ENCODE data around the gene SMIM13.

Gene SMIM13

DNA sequence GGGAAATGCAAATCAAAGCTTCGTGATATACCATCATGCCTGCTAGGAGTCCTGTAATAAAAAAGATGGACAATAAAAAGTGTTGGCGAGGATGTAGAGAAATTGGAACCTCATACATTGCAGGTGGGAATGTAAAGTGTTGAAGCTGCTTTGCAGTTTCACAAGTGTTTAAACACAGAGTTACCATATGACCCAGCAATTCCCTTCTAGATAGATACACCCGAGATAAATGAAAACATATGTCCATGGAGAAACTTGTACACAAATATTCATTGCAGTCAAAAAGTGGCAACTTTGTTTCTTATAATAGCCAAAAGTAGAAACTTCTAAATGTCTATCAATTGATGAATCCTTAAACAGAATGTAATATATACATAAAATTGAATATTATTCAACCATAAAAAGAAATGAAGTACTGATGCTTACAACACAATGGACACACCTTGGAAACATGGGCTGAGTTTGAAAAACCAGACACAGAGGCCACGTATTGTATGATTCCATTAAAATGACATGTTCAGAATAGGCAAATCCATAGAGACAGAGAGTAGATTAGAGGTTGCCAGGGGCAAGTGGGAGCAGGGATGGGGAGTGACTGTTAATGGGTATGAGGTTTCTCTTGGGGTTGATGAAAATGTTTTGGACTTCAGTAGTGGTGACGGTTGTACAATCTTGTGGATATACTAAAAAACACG lies 38.7 kb downstream of the SMIM13 start:
- no peaks in the 10 kb centered on the region for H3K27me3 ChIP-seq (replicated peaks; ENCODE audit: control insufficient read depth, insufficient read depth, low read length, poor library complexity, severe bottlenecking)
- H3K9me3 ChIP-seq (ENCODE audit: control insufficient read depth, low read length) = no peaks in the 10 kb centered on the region
- DNase-seq = no peak
- peaks cover 12% of the 10 kb centered on the region for H3K36me3 ChIP-seq (ENCODE audit: control insufficient read depth, insufficient read depth, low read length)
- H3K4me1 ChIP-seq (ENCODE audit: control insufficient read depth, insufficient read depth, low read length, poor library complexity, severe bottlenecking) = no peaks in the 10 kb centered on the region
- H3K27ac ChIP-seq (ENCODE audit: insufficient read depth, low read length, poor library complexity, severe bottlenecking) = no peak overlapping the region
- no peak overlapping the region for H3K4me3 ChIP-seq (ENCODE audit: insufficient read depth, low read depth, low read length, poor library complexity, severe bottlenecking)

DNA sequence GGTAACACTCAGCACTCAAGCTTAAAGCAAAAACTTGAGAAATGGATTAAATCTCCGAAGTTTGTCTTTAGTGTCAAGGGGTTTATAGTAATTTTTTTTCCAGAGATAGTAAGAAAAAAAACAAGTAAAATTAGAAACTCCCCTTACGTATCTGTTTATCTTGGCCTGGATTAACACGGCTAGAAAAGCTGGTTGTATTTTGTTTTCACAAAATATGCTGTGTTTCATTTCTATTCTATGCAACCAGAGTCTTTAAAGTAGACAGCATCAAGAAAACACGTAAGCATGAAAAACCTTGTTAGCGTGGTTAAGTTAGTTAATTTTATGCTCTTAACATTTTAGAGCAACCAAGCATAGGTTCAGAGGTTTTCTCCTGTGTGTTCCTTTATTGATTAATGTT lies 39.6 kb downstream of the SMIM13 start:
- no peak for DNase-seq
- H3K36me3 ChIP-seq (ENCODE audit: control insufficient read depth, insufficient read depth, low read length) = peaks cover 12% of the 10 kb centered on the region
- H3K4me1 ChIP-seq (ENCODE audit: control insufficient read depth, insufficient read depth, low read length, poor library complexity, severe bottlenecking) = no peaks in the 10 kb centered on the region
- no peaks in the 10 kb centered on the region for H3K9me3 ChIP-seq (ENCODE audit: control insufficient read depth, low read length)
- H3K27me3 ChIP-seq (replicated peaks; ENCODE audit: control insufficient read depth, insufficient read depth, low read length, poor library complexity, severe bottlenecking) = no peaks in the 10 kb centered on the region
- H3K4me3 ChIP-seq (ENCODE audit: insufficient read depth, low read depth, low read length, poor library complexity, severe bottlenecking) = no peak overlapping the region
- H3K27ac ChIP-seq (ENCODE audit: insufficient read depth, low read length, poor library complexity, severe bottlenecking) = no peak overlapping the region

DNA sequence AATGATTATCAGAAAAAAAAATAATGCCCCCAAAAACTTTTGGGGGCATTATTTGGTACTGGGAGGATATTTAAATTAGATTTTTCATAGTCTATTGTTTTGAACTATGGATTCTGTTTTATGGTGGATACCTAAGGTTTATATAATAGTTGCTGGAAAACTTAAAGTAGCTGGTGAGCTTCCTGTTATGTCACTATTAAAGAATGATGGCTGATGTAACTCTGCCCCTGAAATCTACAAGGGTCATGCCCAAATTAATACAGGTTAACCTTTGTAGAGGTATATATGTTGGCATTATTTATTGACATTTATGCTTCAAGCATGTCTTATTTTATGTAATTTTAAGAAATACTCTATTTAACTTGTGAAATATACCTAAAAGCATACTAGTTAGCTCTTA lies 43.2 kb downstream of the SMIM13 start:
- Histone ChIP-seq H3K4me1 (ENCODE audit: control insufficient read depth, insufficient read depth, low read length, poor library complexity, severe bottlenecking) (no peaks in the 10 kb centered on the region), H3K4me3 (ENCODE audit: insufficient read depth, low read depth, low read length, poor library complexity, severe bottlenecking) (no peak overlapping the region), H3K27ac (ENCODE audit: insufficient read depth, low read length, poor library complexity, severe bottlenecking) (no peak overlapping the region), H3K36me3 (ENCODE audit: control insufficient read depth, insufficient read depth, low read length) (peaks cover 12% of the 10 kb centered on the region), H3K9me3 (ENCODE audit: control insufficient read depth, low read length) (no peaks in the 10 kb centered on the region), H3K27me3 (replicated peaks; ENCODE audit: control insufficient read depth, insufficient read depth, low read length, poor library complexity, severe bottlenecking) (no peaks in the 10 kb centered on the region)
- no peak for DNase-seq

DNA sequence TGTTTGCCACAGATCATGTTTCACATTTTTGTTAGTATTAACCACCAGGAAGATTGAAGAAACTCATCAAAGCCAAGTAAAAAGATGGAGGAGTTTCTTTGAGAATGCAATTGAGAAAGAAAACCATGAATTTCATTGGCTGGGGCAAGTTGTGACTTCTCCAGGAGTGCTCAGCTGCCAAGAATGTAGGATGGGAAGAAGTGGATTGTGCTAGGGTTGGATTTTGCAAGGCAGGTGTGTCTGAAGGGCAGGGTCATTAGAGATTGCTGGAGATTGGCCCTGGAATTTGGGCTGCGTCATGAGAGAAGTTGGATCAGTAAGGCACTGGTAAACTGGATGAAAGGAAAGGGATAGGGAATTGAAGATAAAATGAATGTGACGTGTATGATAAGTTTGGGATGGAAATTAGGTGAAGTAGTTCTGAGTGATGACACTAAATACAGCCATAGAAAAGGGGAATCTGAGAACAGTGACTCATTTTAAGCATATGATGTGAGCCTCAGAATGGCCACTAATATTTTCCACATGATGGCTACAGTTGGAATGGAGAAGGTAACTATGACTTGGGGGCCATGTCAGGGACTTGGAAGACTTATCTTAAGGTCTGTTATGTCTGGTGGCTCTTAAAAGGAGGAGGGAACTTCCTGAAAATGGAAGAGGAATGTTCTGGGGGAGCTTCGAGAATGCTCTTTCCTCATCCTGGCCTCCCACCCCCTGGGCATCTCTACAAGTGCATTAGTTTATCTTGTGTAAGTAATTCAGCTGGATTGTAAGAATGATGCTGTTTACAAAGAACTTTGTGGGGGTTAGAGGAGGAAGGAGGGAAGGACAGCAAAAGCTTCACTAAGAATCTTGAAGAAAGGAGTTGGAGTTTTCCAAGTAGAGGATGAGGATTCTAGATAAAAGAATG lies 45.7 kb downstream of the SMIM13 start:
- Histone ChIP-seq H3K4me3 (ENCODE audit: insufficient read depth, low read depth, low read length, poor library complexity, severe bottlenecking) (no peak overlapping the region), H3K36me3 (ENCODE audit: control insufficient read depth, insufficient read depth, low read length) (peaks cover 11% of the 10 kb centered on the region), H3K27ac (ENCODE audit: insufficient read depth, low read length, poor library complexity, severe bottlenecking) (no peak overlapping the region), H3K4me1 (ENCODE audit: control insufficient read depth, insufficient read depth, low read length, poor library complexity, severe bottlenecking) (no peaks in the 10 kb centered on the region), H3K9me3 (ENCODE audit: control insufficient read depth, low read length) (no peaks in the 10 kb centered on the region), H3K27me3 (replicated peaks; ENCODE audit: control insufficient read depth, insufficient read depth, low read length, poor library complexity, severe bottlenecking) (no peaks in the 10 kb centered on the region)
- DNase-seq = no peak

DNA sequence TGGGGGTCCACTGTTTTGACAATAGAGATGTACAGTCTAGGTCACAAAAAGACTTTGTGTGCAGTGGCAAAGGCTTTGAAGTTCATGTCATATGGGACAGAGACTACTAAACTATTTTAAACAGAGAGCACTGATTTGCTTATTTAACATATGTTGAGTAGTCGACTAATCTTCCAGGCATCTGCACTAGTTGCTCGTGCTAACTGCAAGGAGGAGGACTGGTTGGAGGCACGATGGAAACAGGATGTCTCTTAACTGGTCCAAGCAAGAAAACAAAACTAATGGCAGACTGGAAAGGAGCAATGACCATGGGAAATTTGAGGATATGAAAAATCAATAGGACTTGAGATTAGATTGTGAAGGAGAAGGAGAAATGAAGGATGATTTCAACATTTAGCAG lies 46.4 kb downstream of the SMIM13 start:
- Histone ChIP-seq H3K4me1 (ENCODE audit: control insufficient read depth, insufficient read depth, low read length, poor library complexity, severe bottlenecking) (no peaks in the 10 kb centered on the region), H3K4me3 (ENCODE audit: insufficient read depth, low read depth, low read length, poor library complexity, severe bottlenecking) (no peak overlapping the region), H3K27ac (ENCODE audit: insufficient read depth, low read length, poor library complexity, severe bottlenecking) (no peak overlapping the region), H3K9me3 (ENCODE audit: control insufficient read depth, low read length) (no peaks in the 10 kb centered on the region), H3K27me3 (replicated peaks; ENCODE audit: control insufficient read depth, insufficient read depth, low read length, poor library complexity, severe bottlenecking) (no peaks in the 10 kb centered on the region), H3K36me3 (ENCODE audit: control insufficient read depth, insufficient read depth, low read length) (peaks cover 5% of the 10 kb centered on the region)
- no peak for DNase-seq

DNA sequence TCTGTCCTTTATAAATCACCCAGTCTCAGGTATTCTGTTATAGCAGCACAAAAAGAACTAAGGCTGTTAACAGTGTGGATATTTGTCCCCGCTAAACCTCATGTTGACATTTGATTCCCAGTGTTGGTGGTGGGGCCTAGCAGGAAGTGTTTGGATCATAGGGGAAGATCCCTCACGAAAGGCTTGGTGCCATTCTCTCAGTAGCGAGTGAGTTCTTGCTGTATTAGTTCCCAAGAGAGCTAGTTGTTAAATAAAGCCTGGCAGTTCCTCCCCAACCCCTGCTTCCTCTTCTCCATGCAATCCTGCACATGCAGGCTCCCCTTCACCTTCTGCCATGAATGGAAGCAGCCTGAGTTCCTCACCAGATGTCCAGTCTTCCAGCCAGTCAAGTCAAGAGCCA lies 47.7 kb downstream of the SMIM13 start:
- Histone ChIP-seq H3K4me3 (ENCODE audit: insufficient read depth, low read depth, low read length, poor library complexity, severe bottlenecking) (no peak overlapping the region), H3K9me3 (ENCODE audit: control insufficient read depth, low read length) (no peaks in the 10 kb centered on the region), H3K36me3 (ENCODE audit: control insufficient read depth, insufficient read depth, low read length) (no peaks in the 10 kb centered on the region), H3K27ac (ENCODE audit: insufficient read depth, low read length, poor library complexity, severe bottlenecking) (no peak overlapping the region), H3K27me3 (replicated peaks; ENCODE audit: control insufficient read depth, insufficient read depth, low read length, poor library complexity, severe bottlenecking) (no peaks in the 10 kb centered on the region), H3K4me1 (ENCODE audit: control insufficient read depth, insufficient read depth, low read length, poor library complexity, severe bottlenecking) (no peaks in the 10 kb centered on the region)
- DNase-seq = no peak

DNA sequence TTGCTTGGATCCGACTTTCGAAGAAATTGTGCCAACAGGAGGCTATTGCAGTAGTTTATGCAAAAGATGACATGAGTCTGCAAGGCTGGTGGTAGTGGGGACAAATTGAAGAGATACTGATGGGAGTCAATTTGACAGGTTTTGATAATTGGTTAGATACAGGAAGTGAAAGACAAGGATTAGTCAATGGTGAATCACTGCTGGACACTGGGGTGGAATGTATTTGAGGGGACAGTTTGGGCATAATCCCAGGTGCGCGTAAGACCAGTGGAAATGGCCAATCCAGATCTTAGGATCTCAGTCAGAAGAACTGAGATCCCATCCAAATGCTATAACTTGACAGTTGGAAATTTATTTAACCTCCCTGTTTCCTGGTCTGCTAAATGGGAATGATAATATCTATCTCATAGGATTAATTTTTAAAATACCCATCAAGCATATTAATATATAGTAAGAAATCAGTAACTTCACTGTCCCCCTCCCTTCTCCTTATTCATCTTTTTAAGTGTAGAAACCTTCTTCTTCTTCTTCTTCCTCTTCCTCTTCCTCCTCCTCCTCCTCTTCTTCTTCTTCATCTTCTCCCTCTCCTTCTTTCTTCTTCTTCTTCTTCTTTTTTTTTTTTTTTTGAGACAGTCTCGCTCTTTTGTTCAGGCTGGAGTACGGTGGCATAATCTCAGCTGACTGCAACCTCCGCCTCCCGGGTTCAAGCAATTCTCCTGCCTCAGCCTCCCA lies 48.8 kb downstream of the SMIM13 start:
- Histone ChIP-seq H3K4me3 (ENCODE audit: insufficient read depth, low read depth, low read length, poor library complexity, severe bottlenecking) (no peak overlapping the region), H3K27ac (ENCODE audit: insufficient read depth, low read length, poor library complexity, severe bottlenecking) (no peak overlapping the region), H3K9me3 (ENCODE audit: control insufficient read depth, low read length) (no peaks in the 10 kb centered on the region), H3K27me3 (replicated peaks; ENCODE audit: control insufficient read depth, insufficient read depth, low read length, poor library complexity, severe bottlenecking) (no peaks in the 10 kb centered on the region), H3K36me3 (ENCODE audit: control insufficient read depth, insufficient read depth, low read length) (no peaks in the 10 kb centered on the region), H3K4me1 (ENCODE audit: control insufficient read depth, insufficient read depth, low read length, poor library complexity, severe bottlenecking) (no peaks in the 10 kb centered on the region)
- DNase-seq = no peak

DNA sequence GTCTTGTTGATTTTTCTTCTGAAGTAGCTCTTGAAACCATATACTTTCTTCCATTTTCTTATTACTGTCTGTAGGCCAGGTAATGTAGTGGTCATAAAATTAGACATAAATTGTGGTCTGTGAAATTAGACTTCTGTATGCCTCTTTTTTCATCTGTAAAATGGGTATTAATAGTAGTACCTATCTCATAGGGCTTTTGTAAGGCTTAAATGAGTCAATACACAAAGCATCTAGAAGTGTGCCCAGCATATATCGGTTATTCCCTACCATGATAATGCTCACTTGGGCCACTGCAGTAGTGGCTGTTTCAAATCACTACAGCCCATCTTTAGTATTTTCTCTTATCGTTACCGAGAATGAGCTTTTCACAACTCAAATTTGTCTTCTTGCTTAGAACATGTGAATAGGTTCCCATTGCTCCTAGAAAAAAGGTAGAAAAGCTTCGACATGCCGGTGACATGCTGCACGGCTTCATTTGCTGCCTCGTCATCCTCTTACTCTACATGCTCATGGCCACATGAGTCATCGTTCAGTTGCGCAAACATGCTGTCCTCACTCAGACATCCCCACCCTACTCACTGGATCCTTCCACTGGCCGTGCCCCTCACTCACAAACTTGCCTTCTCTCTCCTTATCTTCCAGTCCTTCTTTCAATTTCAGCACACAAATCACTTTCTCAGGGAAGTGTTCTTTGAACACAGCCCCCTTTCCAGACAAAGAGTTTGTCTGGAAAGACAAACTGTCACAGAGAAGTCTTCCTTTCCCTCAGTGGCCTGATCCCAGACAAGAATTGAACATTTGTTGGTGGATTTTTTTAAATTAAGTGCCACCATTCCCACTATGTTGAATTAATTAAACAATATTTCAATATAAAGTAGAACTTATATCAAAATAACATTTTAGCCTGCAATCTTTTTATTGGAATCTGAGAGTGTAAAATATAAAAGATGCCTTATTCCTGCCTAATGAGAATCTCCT lies 50.0 kb downstream of the SMIM13 start:
- no peak for DNase-seq
- H3K9me3 ChIP-seq (ENCODE audit: control insufficient read depth, low read length) = no peaks in the 10 kb centered on the region
- no peak overlapping the region for H3K4me3 ChIP-seq (ENCODE audit: insufficient read depth, low read depth, low read length, poor library complexity, severe bottlenecking)
- H3K27ac ChIP-seq (ENCODE audit: insufficient read depth, low read length, poor library complexity, severe bottlenecking) = no peak overlapping the region
- no peaks in the 10 kb centered on the region for H3K27me3 ChIP-seq (replicated peaks; ENCODE audit: control insufficient read depth, insufficient read depth, low read length, poor library complexity, severe bottlenecking)
- H3K36me3 ChIP-seq (ENCODE audit: control insufficient read depth, insufficient read depth, low read length) = no peaks in the 10 kb centered on the region
- no peaks in the 10 kb centered on the region for H3K4me1 ChIP-seq (ENCODE audit: control insufficient read depth, insufficient read depth, low read length, poor library complexity, severe bottlenecking)

DNA sequence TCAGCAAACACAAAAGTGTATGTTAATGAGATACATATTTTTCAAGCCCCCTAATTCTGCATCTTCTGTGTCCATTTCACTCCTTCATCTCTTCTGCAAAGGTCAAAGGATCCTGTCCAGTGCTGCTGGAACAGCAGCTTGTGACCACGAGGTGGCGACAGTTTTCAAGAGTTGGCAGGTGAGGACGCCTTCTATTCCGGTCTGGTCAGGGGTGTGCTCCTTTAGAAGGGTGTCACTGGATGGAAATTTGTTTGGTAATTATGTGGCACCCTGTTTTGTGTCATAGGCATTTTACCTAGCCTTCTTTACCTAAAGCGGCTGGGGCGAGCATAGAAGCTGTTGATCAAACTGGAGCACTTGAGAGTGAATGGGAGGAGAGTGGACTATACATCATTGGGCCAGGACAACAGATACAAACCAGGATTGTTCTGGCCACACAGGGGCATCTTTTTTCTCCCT lies 50.8 kb downstream of the SMIM13 start:
- no peaks in the 10 kb centered on the region for H3K27me3 ChIP-seq (replicated peaks; ENCODE audit: control insufficient read depth, insufficient read depth, low read length, poor library complexity, severe bottlenecking)
- no peaks in the 10 kb centered on the region for H3K4me1 ChIP-seq (ENCODE audit: control insufficient read depth, insufficient read depth, low read length, poor library complexity, severe bottlenecking)
- no peak overlapping the region for H3K27ac ChIP-seq (ENCODE audit: insufficient read depth, low read length, poor library complexity, severe bottlenecking)
- H3K4me3 ChIP-seq (ENCODE audit: insufficient read depth, low read depth, low read length, poor library complexity, severe bottlenecking) = no peak overlapping the region
- H3K36me3 ChIP-seq (ENCODE audit: control insufficient read depth, insufficient read depth, low read length) = no peaks in the 10 kb centered on the region
- DNase-seq = peak; percentile 44 to 67 (median 50)
- H3K9me3 ChIP-seq (ENCODE audit: control insufficient read depth, low read length) = no peaks in the 10 kb centered on the region

Data from effector memory CD4-positive, alpha-beta T cell (primary cell).